ENCODE data around the gene APOBEC3B. TPM values are rescaled to one million over a fixed set of nuclear protein-coding genes. Genes with fewer than 3 reads are reported as not detected.
A peak's percentile ranks its signal among the peaks of the same experiment; 100 is the strongest.
"Not testable (repeated sequence)": the region's sequence is repeated elsewhere in the genome, so short reads cannot be mapped to it uniquely, and the experiment has no call there.

Gene APOBEC3B
- total RNA-seq, 2 donors from 2014 or later = 0.90 TPM; not detected in 1

GRCh38 chr22:39039306-39040126, 57.4 kb downstream of the APOBEC3B start:
- TF ChIP-seq CTCF (IDR thresholded peaks at IDR 0.05) = no peak
- no peaks in the 10 kb centered on the region for H3K27me3 ChIP-seq
- peaks cover 0 to 11% of the 10 kb centered on the region in 2 donors for H3K4me1 ChIP-seq
- H3K4me3 ChIP-seq = no peak overlapping the region
- DNase-seq (ENCODE audit: low spot score) = no peak
- H3K9me3 ChIP-seq = no peaks in the 10 kb centered on the region
- H3K36me3 ChIP-seq = peaks cover 5% of the 10 kb centered on the region
- peak overlapping the region; percentile 87 to 89 for H3K27ac ChIP-seq

GRCh38 chr22:39040155-39040537, 58.0 kb downstream of the APOBEC3B start:
- not testable (repeated sequence) for DNase-seq (ENCODE audit: low spot score); H3K27me3 ChIP-seq; H3K36me3 ChIP-seq; H3K9me3 ChIP-seq
- Histone ChIP-seq H3K4me1 (peaks cover 0 to 11% of the 10 kb centered on the region in 2 donors), H3K4me3 (peak overlapping the region; percentile 70 to 77), H3K27ac (peak overlapping the region; percentile 87 to 89)

- Histone ChIP-seq H3K4me3 (peak within 1 kb of the TSS; percentile 70 to 77), H3K27ac (peak within 1 kb of the TSS; percentile 87 to 89), H3K4me1 (peaks cover 0 to 11% of the 10 kb centered on the region in 2 donors)
- H3K9me3 ChIP-seq, H3K27me3 ChIP-seq, H3K36me3 ChIP-seq: not testable (repeated sequence)
- DNase-seq (ENCODE audit: low spot score) = peak; percentile 73
Measured at GRCh38 chr22:39040538-39041296, 58.6 kb downstream of the APOBEC3B start, which contains the start of gene APOBEC3F. Gene APOBEC3F (plus strand): TSS chr22:39040864. CDS start chr22:39040961, 97 bp downstream.

- no peak overlapping the region for H3K27ac ChIP-seq
- no peaks in the 10 kb centered on the region for H3K27me3 ChIP-seq
- peaks cover 0 to 11% of the 10 kb centered on the region in 2 donors for H3K4me1 ChIP-seq
- H3K4me3 ChIP-seq = no peak overlapping the region
- peaks cover 5% of the 10 kb centered on the region for H3K36me3 ChIP-seq
- no peaks in the 10 kb centered on the region for H3K9me3 ChIP-seq
- no peak for TF ChIP-seq CTCF (IDR thresholded peaks at IDR 0.05)
- no peak for DNase-seq (ENCODE audit: low spot score)
Measured at GRCh38 chr22:39041908-39042307, 59.8 kb downstream of the APOBEC3B start.

Other genes starting within 250 kb of the APOBEC3B start
- gene SUN2, start 226.3 kb upstream of the APOBEC3B start, total RNA-seq = 100 to 1,000 TPM; 155 to 252 TPM
- 10 to 100 TPM; 12.3 TPM for gene DNAL4, start 188.2 kb upstream of the APOBEC3B start, total RNA-seq
- 10 to 100 TPM; 18.0 to 24.6 TPM for gene NPTXR, start 138.3 kb upstream of the APOBEC3B start, total RNA-seq
- gene CBX6, start 110.1 kb upstream of the APOBEC3B start, total RNA-seq = 10 to 100 TPM; 28.0 to 57.0 TPM
- gene APOBEC3A, start 24.7 kb upstream of the APOBEC3B start, total RNA-seq = 1 to 10 TPM in 1 of 2 donors, not detected in 1; 1.1 TPM
- 10 to 100 TPM in 1 of 2 donors, 1 to 10 TPM in 1; 9.1 to 12.5 TPM for gene APOBEC3C, start 31.9 kb downstream of the APOBEC3B start, total RNA-seq
- 1 to 10 TPM in 1 of 2 donors, not detected in 1; 1.4 TPM for gene APOBEC3D, start 38.8 kb downstream of the APOBEC3B start, total RNA-seq
- gene APOBEC3F, start 58.5 kb downstream of the APOBEC3B start, total RNA-seq = 1 to 10 TPM; 3.4 to 6.3 TPM
- gene APOBEC3G, start 94.9 kb downstream of the APOBEC3B start, total RNA-seq = 1 to 10 TPM; 2.5 to 3.2 TPM
- 1 to 10 TPM in 1 of 2 donors, not detected in 1; 1.3 TPM for gene APOBEC3H, start 114.9 kb downstream of the APOBEC3B start, total RNA-seq
- 100 to 1,000 TPM in 1 of 2 donors, 10 to 100 TPM in 1; 62.0 to 111 TPM for gene CBX7, start 170.3 kb downstream of the APOBEC3B start, total RNA-seq

All from right atrium auricular region (tissue), 2 donors.